Thyroid gland (tissue), 4 donors: ENCODE data around the gene MAGI1.

Experiments
- POLR2A ChIP-seq, 2 donors: fragments of 450-650 bp; IDR thresholded peaks; one replicate each; pipeline ENCODE4 v1.6.1; 2017; ENCODE audit warnings: antibody characterized with exemption in 2 of 2, mild to moderate bottlenecking in 2 of 2, moderate library complexity in 1 of 2
- TF ChIP-seq, protein P1 (sequence below), 6 experiments: fragments of 200-600 bp in 3 of 6; fragments of 450-650 bp in 3 of 6; sonication (generic) in 3 of 6; IDR thresholded peaks; one replicate each; pipeline ENCODE4 v1.5.1; 2016 to 2019; ENCODE audit warnings: antibody characterized with exemption in 6 of 6, mild to moderate bottlenecking in 2 of 6, inconsistent platforms in 1 of 6, moderate library complexity in 1 of 6

DNA sequence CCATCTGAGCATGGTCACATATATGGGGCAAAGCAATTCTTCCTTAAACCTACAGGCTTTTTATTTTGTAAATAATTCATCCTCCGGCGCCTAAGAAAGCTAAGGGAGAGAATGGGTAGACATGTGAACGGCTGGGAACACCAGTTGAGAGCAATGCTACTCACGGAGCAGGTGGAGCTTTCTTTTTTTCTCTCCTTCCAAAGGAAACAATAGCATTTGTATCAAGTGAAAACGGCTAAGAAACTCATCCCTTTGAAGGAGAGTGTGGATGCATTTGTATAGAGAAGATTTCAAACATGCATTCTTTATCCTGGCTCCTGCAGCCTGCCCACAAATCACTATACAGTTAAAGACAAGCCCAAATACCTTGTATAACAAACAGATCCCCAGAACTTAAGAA, 637.8 kb downstream of the MAGI1 start:
- TF ChIP-seq, protein P1, sequence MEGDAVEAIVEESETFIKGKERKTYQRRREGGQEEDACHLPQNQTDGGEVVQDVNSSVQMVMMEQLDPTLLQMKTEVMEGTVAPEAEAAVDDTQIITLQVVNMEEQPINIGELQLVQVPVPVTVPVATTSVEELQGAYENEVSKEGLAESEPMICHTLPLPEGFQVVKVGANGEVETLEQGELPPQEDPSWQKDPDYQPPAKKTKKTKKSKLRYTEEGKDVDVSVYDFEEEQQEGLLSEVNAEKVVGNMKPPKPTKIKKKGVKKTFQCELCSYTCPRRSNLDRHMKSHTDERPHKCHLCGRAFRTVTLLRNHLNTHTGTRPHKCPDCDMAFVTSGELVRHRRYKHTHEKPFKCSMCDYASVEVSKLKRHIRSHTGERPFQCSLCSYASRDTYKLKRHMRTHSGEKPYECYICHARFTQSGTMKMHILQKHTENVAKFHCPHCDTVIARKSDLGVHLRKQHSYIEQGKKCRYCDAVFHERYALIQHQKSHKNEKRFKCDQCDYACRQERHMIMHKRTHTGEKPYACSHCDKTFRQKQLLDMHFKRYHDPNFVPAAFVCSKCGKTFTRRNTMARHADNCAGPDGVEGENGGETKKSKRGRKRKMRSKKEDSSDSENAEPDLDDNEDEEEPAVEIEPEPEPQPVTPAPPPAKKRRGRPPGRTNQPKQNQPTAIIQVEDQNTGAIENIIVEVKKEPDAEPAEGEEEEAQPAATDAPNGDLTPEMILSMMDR (IDR thresholded peaks at IDR 0.05), result no peak
- no peak for TF ChIP-seq POLR2A (IDR thresholded peaks at IDR 0.05)
